GM13976 (cell line): Measurements from ENCODE around the gene TSEN54.

Experiments used
- DNase-seq: peaks from one replicate; pipeline ENCODE4 v3.0.0; 2012; ENCODE audit warnings: low spot score
- CTCF ChIP-seq: IDR thresholded peaks from 2 replicates; pipeline ENCODE4 v1.5.1; 2012; ENCODE audit warnings: borderline replicate concordance, mild to moderate bottlenecking; ENCODE audit not compliant: insufficient read depth; ENCODE audit errors: extremely low read depth, missing control alignments, control extremely low read depth
- in situ Hi-C: fragments of 300-500 bp; cut with MboI; formaldehyde crosslinking; loops from one replicate; pipeline ENCODE4 v1.12.0; 2022; ENCODE audit warnings: low sequenced_read_pairs, mixed read lengths, inconsistent platforms; ENCODE audit not compliant: unreplicated experiment

TSEN54 gene

GRCh38 chr17:75557852-75558665 lies 41.7 kb downstream of the TSEN54 start:
- in situ Hi-C loops: no loop called here
- no peak for TF ChIP-seq CTCF
- DNase-seq: no peak

- no peak for TF ChIP-seq CTCF
- DNase-seq: no peak
- in situ Hi-C loops: no loop called here
Observed at GRCh38 chr17:75558666-75559530, 42.6 kb downstream of the TSEN54 start.

- DNase-seq: no peak
- in situ Hi-C loops: no loop called here
- no peak for TF ChIP-seq CTCF
Observed at GRCh38 chr17:75559958-75560533, 43.7 kb downstream of the TSEN54 start.

- in situ Hi-C loops: no loop called here
- DNase-seq: no peak
- no peak for TF ChIP-seq CTCF
Observed at GRCh38 chr17:75561927-75562603, 45.7 kb downstream of the TSEN54 start.

- no peak for DNase-seq
- in situ Hi-C loops: no loop called here
- TF ChIP-seq CTCF: no peak
Observed at GRCh38 chr17:75563063-75563758, 46.9 kb downstream of the TSEN54 start.
